Measurements from ENCODE around the gene SLC12A3.

The SLC12A3 gene

GRCh38 chr16:56960681-56961281 is 95.8 kb downstream of the SLC12A3 start:
- in situ Hi-C loops (cut with MboI; ENCODE audit: low pct_unique_long_range_greater_than_20kb, low sequenced_read_pairs, unreplicated experiment), result no loop called here
- DNase-seq (ENCODE audit: low spot score), result no peak
- TF ChIP-seq, protein P1, sequence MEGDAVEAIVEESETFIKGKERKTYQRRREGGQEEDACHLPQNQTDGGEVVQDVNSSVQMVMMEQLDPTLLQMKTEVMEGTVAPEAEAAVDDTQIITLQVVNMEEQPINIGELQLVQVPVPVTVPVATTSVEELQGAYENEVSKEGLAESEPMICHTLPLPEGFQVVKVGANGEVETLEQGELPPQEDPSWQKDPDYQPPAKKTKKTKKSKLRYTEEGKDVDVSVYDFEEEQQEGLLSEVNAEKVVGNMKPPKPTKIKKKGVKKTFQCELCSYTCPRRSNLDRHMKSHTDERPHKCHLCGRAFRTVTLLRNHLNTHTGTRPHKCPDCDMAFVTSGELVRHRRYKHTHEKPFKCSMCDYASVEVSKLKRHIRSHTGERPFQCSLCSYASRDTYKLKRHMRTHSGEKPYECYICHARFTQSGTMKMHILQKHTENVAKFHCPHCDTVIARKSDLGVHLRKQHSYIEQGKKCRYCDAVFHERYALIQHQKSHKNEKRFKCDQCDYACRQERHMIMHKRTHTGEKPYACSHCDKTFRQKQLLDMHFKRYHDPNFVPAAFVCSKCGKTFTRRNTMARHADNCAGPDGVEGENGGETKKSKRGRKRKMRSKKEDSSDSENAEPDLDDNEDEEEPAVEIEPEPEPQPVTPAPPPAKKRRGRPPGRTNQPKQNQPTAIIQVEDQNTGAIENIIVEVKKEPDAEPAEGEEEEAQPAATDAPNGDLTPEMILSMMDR (IDR thresholded peaks at IDR 0.05; ENCODE audit: extremely low read depth, insufficient read depth, missing control alignments), result no peak

- TF ChIP-seq, protein P1 (IDR thresholded peaks at IDR 0.05; ENCODE audit: extremely low read depth, insufficient read depth, missing control alignments), result no peak
- no peak for DNase-seq (ENCODE audit: low spot score)
- in situ Hi-C loops (cut with MboI; ENCODE audit: low pct_unique_long_range_greater_than_20kb, low sequenced_read_pairs, unreplicated experiment), result no loop called here
These were observed 96.4 kb downstream of the SLC12A3 start for GRCh38 chr16:56961386-56961785.

DNA sequence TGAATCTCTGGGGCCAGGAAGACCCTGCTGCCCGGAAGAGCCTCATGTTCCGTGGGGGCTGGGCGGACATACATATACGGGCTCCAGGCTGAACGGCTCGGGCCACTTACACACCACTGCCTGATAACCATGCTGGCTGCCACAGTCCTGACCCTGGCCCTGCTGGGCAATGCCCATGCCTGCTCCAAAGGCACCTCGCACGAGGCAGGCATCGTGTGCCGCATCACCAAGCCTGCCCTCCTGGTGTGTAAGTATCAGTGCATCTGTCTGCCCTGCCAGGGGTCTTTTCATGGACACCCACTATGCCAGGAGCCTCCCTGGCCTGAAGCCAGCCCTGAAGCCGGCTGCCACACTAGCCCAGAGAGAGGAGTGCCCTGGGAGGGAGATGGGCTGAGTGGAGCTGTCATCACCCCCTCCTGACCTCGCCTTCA is 96.9 kb downstream of the SLC12A3 start, which contains the start of gene CETP:
Gene CETP, plus strand, starts transcription at position 100 of the 431 bp plus-strand sequence. Its CDS starts 30 bp downstream, at position 130.
- TF ChIP-seq, protein P1 (IDR thresholded peaks at IDR 0.05; ENCODE audit: extremely low read depth, insufficient read depth, missing control alignments), result no peak
- DNase-seq (ENCODE audit: low spot score), result no peak
- in situ Hi-C loops (cut with MboI; ENCODE audit: low pct_unique_long_range_greater_than_20kb, low sequenced_read_pairs, unreplicated experiment), result no loop called here

DNA sequence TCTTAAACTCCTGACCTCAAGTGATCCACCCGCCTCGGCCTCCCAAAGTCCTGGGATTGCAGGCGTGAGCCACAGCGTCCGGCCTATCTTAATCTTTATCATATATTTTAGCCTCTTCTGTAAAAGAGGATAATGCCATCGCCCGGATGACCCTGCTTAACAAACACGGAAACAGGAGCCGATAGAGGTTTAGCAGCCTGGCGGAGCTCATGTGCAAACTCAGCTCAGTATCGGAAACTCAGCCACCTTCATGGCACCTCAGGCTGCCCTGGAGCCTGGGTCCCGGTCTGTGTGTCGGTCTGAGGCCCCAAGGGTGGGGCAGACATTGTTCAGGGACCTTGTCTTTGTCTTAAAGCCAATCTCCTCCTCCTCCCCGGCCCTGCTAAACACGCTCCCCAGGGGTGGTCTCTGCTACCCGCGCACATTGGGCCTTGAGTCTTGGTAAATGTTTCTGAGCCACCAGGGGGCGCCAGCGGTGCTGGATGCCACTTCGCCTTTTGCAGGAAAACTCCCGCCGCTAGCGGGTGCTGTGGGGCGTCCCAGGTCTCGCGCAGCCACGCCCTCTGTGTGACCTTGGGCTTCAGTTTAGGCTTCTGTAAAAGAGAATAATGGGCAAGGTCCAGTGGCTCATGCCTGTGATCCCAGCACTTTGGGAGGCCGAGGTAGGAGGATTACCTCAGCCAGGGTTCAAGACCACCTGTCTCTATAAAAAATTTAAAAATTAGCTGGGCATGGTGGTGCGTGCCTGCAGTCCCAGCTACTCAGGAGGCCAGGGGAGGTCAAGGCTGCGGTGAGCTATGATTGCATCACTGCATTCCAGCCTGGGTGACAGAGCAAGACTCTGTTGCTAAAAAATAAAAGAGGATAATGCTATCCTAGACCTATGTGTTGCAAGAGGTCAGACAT is 99.5 kb downstream of the SLC12A3 start:
- TF ChIP-seq, protein P1 (IDR thresholded peaks at IDR 0.05; ENCODE audit: extremely low read depth, insufficient read depth, missing control alignments), result peak; percentile 100
- peak; percentile 85 for DNase-seq (ENCODE audit: low spot score)
- in situ Hi-C loops (cut with MboI; ENCODE audit: low pct_unique_long_range_greater_than_20kb, low sequenced_read_pairs, unreplicated experiment), result loop anchor here (5.0 kb wide), 1 partner anchor 78 kb away; no protein-coding TSS in a partner anchor

All from GM13977 (cell line).